DND-41 (cell line): ENCODE measurements around the gene MAP1LC3B.

Experiments used
- EZH2 ChIP-seq: IDR thresholded peaks from 3 replicates; pipeline ENCODE4 v1.6.1; 2012; ENCODE audit warnings: borderline replicate concordance, low read depth, mild to moderate bottlenecking, moderate library complexity, low read length, inconsistent platforms; ENCODE audit not compliant: severe bottlenecking
- TF ChIP-seq, protein P1 (sequence below): IDR thresholded peaks from 2 replicates; pipeline ENCODE4 v1.5.1; 2012; ENCODE audit warnings: borderline replicate concordance, low read length, moderate library complexity, mild to moderate bottlenecking; ENCODE audit not compliant: poor library complexity, severe bottlenecking; ENCODE audit errors: extremely low read depth

DNA sequence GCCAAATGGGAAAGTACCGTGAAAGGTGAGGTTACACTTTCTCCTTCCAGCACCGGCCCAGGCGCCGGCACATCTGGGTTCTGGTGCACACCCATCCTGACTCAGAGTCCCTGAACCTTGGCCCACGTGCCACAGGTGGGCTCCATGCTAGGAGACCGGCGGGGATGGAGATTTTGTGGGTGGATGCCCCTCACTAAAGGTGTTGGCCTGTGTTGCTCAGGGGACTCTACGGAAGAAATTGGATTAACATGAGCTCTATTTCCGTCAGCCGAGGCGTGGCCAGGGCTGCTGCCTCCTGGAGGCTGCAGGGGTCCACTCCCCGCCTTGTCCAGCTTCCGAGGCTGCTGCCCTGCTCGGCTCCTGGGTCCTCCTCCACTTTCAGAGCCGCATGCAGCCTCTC lies 39.3 kb upstream of the MAP1LC3B start:
- no peak for TF ChIP-seq EZH2
- TF ChIP-seq, protein P1, sequence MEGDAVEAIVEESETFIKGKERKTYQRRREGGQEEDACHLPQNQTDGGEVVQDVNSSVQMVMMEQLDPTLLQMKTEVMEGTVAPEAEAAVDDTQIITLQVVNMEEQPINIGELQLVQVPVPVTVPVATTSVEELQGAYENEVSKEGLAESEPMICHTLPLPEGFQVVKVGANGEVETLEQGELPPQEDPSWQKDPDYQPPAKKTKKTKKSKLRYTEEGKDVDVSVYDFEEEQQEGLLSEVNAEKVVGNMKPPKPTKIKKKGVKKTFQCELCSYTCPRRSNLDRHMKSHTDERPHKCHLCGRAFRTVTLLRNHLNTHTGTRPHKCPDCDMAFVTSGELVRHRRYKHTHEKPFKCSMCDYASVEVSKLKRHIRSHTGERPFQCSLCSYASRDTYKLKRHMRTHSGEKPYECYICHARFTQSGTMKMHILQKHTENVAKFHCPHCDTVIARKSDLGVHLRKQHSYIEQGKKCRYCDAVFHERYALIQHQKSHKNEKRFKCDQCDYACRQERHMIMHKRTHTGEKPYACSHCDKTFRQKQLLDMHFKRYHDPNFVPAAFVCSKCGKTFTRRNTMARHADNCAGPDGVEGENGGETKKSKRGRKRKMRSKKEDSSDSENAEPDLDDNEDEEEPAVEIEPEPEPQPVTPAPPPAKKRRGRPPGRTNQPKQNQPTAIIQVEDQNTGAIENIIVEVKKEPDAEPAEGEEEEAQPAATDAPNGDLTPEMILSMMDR, result no peak
